Vein endothelial cell (primary cell): Measurements from ENCODE around the gene CAPN7. TPM values are rescaled to one million over a fixed set of nuclear protein-coding genes. Genes with fewer than 3 reads are reported as not detected.

Experiments used
- total RNA-seq: library from RNA; depleted of rRNA; stranded (reverse); fragments of >200 nt; gene quantifications from 2 replicates; pipeline ENCODE4 v1.2.3, GENCODE V29; 2012

The CAPN7 gene
- total RNA-seq, result 28.5 and 34.0 TPM in 2 replicates

GRCh38 chr3:15205934-15206661 lies at the start of gene CAPN7:
CAPN7 (plus strand) TSS chr3:15206246; CDS start chr3:15206496, 250 bp downstream.

Other genes with a start within 250 kb of the CAPN7 start
- 19.9 and 22.4 TPM in 2 replicates for gene MRPS25, start 140.9 kb upstream of the CAPN7 start, total RNA-seq
- 23.2 and 26.7 TPM in 2 replicates for gene RBSN, start 107.1 kb upstream of the CAPN7 start, total RNA-seq
- gene SH3BP5, start 126.3 kb downstream of the CAPN7 start, total RNA-seq, result 59.8 and 108 TPM in 2 replicates
- gene METTL6, start 221.3 kb downstream of the CAPN7 start, total RNA-seq, result 21.2 and 21.7 TPM in 2 replicates
- 31.6 and 41.2 TPM in 2 replicates for gene EAF1, start 221.4 kb downstream of the CAPN7 start, total RNA-seq